Measurements from ENCODE around the gene EXOC1L.

EXOC1L gene, protein sequence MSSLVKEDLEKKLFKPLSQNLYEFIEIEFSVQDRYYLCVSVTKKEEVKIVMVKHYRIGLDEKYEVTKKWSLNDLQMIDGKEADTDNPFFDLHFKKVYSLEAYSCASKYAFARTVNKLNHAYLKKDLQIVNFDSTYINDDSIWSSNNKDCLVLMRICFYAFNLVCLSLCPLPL

DNA sequence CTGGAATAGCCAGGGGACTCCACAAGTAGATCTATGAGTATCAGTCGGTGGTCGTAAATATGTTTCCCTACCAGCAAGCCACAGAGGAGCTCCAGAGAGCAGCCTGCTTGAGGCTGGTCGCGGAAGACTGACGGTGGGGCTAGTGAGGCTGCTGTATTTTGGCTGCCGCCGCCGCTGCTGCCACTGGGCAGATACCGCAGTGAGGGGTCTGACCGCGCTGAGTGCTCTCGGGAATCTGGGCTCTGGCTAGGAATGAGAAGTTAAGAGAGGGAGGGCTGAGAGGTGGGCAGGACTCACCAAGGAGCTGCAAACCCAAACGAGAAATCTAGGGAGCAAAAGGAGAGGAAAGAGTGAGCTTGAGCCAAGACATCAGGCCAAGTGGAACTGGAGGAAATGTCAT, at the start of gene EXOC1L:
Gene EXOC1L (plus strand): TSS at position 157 of the 400 bp plus-strand sequence. CDS start 237 bp downstream, at position 394.
- no peaks in the 10 kb centered on the region for H3K4me1 ChIP-seq
- no peaks in the 10 kb centered on the region for H3K36me3 ChIP-seq
- no peak for TF ChIP-seq Cebpa-rat (IDR thresholded peaks at IDR 0.05)
- H3K27me3 ChIP-seq, result peaks cover 0 to 9% (median 0%) of the 10 kb centered on the region in 11 experiments; a peak in 4 of 22 replicates
- no peak within 1 kb of the TSS for H3K27ac ChIP-seq
- H3K4me2 ChIP-seq, result peak within 1 kb of the TSS in 1 of 11 experiments; percentile 19; a peak in 3 of 22 replicates
- no peak within 1 kb of the TSS for H3K4me3 ChIP-seq
- H4K20me1 ChIP-seq, result no peaks in the 10 kb centered on the region
- H3K9ac ChIP-seq, result no peak within 1 kb of the TSS
- H3K9me3 ChIP-seq (replicated peaks in 1 of 11), result peaks cover 0 to 25% (median 4%) of the 10 kb centered on the region in 11 experiments; a peak in 4 of 22 replicates

DNA sequence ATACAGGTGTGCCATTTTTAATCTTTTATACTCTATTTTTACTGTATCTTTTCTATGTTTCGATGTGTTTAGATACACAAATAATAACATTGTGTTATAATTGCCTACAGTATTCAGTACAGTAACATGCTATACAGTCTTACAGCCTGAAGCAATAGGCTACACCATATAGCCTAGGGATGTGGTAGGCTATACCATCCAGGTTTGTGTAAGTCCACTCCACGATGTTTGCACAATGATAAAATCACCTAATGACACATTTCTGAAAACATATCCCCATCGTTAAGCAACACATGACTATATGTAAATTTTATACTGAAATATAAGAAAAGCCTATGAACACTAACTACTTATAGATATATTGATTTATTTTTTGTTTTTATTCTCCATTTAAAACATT, 48.9 kb upstream of the EXOC1L start:
- H3K27ac ChIP-seq, result no peak overlapping the region
- no peak for TF ChIP-seq Cebpa-rat (IDR thresholded peaks at IDR 0.05)
- H3K4me1 ChIP-seq, result no peaks in the 10 kb centered on the region
- H4K20me1 ChIP-seq, result no peaks in the 10 kb centered on the region
- no peaks in the 10 kb centered on the region for H3K36me3 ChIP-seq
- H3K27me3 ChIP-seq, result no peaks in the 10 kb centered on the region
- no peak overlapping the region for H3K9ac ChIP-seq
- H3K4me2 ChIP-seq, result no peak overlapping the region
- H3K9me3 ChIP-seq (replicated peaks in 1 of 11), result no peaks in the 10 kb centered on the region
- no peak overlapping the region for H3K4me3 ChIP-seq

DNA sequence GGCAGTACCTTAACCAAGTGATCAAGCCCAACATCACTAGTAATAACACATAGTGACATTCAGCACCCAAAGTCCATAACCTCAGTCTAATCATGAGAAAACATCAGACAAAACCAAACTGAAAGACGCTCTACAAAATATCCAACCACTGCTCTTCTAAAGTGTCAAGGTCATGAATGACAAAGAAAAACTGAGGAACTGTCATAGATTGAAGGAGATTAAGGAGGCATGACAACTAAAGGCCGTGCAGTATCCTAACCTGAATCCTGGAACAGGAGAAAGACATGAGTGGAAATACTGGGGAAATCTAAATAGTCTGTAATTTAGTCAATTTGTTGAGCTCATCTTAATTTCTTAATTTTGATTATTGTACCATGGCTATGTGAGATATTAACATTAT, 38.2 kb upstream of the EXOC1L start:
- Histone ChIP-seq H3K9ac (no peak overlapping the region), H3K36me3 (no peaks in the 10 kb centered on the region), H3K9me3 (replicated peaks in 1 of 11) (0 out of 22 replicates have a peak, but pooled peaks cover 0 to 6% (median 0%) of the 10 kb centered on the region in 11 experiments), H4K20me1 (no peaks in the 10 kb centered on the region), H3K4me2 (no peak overlapping the region), H3K27me3 (no peaks in the 10 kb centered on the region), H3K27ac (no peak overlapping the region), H3K4me3 (no peak overlapping the region), H3K4me1 (no peaks in the 10 kb centered on the region)
- TF ChIP-seq Cebpa-rat (IDR thresholded peaks at IDR 0.05), result no peak

GRCh38 chr4:55781812-55782211, 37.8 kb upstream of the EXOC1L start:
- H3K36me3 ChIP-seq, result no peaks in the 10 kb centered on the region
- no peaks in the 10 kb centered on the region for H3K4me1 ChIP-seq
- no peak overlapping the region for H3K27ac ChIP-seq
- H3K27me3 ChIP-seq, result no peaks in the 10 kb centered on the region
- H3K9ac ChIP-seq, result no peak overlapping the region
- H4K20me1 ChIP-seq, result no peaks in the 10 kb centered on the region
- H3K4me2 ChIP-seq, result no peak overlapping the region
- 0 out of 22 replicates have a peak, but pooled peaks cover 0 to 3% (median 0%) of the 10 kb centered on the region in 11 experiments for H3K9me3 ChIP-seq (replicated peaks in 1 of 11)
- H3K4me3 ChIP-seq, result no peak overlapping the region
- TF ChIP-seq Cebpa-rat (IDR thresholded peaks at IDR 0.05), result no peak

DNA sequence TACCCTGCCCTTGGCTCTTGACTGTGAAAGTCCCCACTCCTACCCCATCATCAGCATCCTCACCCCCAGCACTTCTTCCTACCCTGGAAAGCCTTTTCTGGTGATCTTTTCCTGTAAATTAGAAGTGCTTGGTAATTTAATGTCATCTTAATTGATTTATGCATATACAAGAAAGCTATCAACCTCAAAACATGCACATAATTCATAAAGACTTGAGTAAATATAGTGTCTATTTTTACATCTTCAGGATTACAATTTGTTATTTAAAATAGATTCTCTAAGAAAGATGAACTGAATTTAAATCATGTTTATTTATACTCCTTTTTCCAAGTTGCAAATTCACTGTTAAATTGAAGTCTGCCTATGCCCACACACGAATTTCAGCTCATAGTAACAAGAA, 36.0 kb upstream of the EXOC1L start:
- no peaks in the 10 kb centered on the region for H3K9me3 ChIP-seq (replicated peaks in 1 of 11)
- no peak overlapping the region for H3K4me3 ChIP-seq
- H3K27ac ChIP-seq, result no peak overlapping the region
- H4K20me1 ChIP-seq, result no peaks in the 10 kb centered on the region
- TF ChIP-seq Cebpa-rat (IDR thresholded peaks at IDR 0.05), result no peak
- H3K36me3 ChIP-seq, result no peaks in the 10 kb centered on the region
- no peaks in the 10 kb centered on the region for H3K4me1 ChIP-seq
- no peaks in the 10 kb centered on the region for H3K27me3 ChIP-seq
- H3K4me2 ChIP-seq, result no peak overlapping the region
- no peak overlapping the region for H3K9ac ChIP-seq

DNA sequence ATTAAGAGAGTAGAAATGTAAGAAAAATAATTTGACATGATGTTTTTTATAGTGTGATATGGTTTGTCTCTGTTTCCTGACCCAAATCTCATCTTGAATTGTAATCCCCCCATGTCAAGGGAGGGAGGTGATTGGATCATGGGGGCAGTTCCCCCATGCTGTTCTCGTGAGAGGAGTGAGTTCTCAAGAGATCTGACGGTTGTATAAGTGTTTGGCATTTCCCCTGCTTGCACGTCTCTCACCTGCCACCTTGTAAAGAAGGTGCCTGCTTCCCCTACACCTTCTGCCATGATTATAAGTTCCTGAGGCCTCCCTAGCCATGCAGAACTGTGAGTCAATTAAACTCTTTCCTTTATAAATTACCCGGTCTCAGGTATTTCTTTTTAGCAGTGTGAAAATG, 34.8 kb upstream of the EXOC1L start:
- H3K9me3 ChIP-seq (replicated peaks in 1 of 11), result no peaks in the 10 kb centered on the region
- H3K36me3 ChIP-seq, result no peaks in the 10 kb centered on the region
- H3K9ac ChIP-seq, result no peak overlapping the region
- H3K27ac ChIP-seq, result no peak overlapping the region
- no peak for TF ChIP-seq Cebpa-rat (IDR thresholded peaks at IDR 0.05)
- no peaks in the 10 kb centered on the region for H4K20me1 ChIP-seq
- no peaks in the 10 kb centered on the region for H3K4me1 ChIP-seq
- no peak overlapping the region for H3K4me3 ChIP-seq
- H3K27me3 ChIP-seq, result no peaks in the 10 kb centered on the region
- no peak overlapping the region for H3K4me2 ChIP-seq

DNA sequence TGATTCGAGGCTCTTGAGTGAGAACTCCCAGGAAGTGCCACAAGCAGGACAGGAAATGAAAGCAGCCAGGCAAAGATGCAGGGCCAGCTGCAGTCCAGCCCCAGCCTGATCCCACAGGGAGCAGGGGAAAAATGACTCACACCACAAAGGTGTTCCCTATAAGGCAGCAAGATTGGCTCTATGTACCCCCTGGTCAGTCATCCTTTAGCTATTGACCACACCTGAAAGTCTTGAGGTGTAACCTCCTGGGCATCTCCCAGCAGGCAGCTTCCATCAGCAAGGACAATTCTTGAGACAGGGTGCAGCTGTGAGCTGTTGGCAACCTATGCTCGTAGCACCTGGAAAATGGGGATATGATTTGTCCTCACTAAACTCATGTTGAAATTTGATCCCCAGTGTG, 27.9 kb upstream of the EXOC1L start:
- Histone ChIP-seq H3K27me3 (no peaks in the 10 kb centered on the region), H4K20me1 (no peaks in the 10 kb centered on the region), H3K4me3 (no peak overlapping the region), H3K36me3 (no peaks in the 10 kb centered on the region), H3K4me1 (0 out of 20 replicates have a peak, but pooled peaks cover 0 to 4% (median 0%) of the 10 kb centered on the region in 10 experiments), H3K27ac (no peak overlapping the region), H3K4me2 (no peak overlapping the region), H3K9me3 (replicated peaks in 1 of 11) (peaks cover 0 to 13% (median 9%) of the 10 kb centered on the region in 11 experiments; a peak in 15 of 22 replicates), H3K9ac (no peak overlapping the region)
- TF ChIP-seq Cebpa-rat (IDR thresholded peaks at IDR 0.05), result no peak

GRCh38 chr4:55793479-55793878, 26.1 kb upstream of the EXOC1L start:
- H3K4me2 ChIP-seq, result no peak overlapping the region
- no peak overlapping the region for H3K9ac ChIP-seq
- H3K27ac ChIP-seq, result no peak overlapping the region
- H3K4me1 ChIP-seq, result 0 out of 20 replicates have a peak, but pooled peaks cover 0 to 4% (median 0%) of the 10 kb centered on the region in 10 experiments
- no peaks in the 10 kb centered on the region for H3K27me3 ChIP-seq
- no peaks in the 10 kb centered on the region for H4K20me1 ChIP-seq
- no peaks in the 10 kb centered on the region for H3K36me3 ChIP-seq
- H3K4me3 ChIP-seq, result no peak overlapping the region
- peaks cover 0 to 13% (median 9%) of the 10 kb centered on the region in 11 experiments; a peak in 15 of 22 replicates for H3K9me3 ChIP-seq (replicated peaks in 1 of 11)
- TF ChIP-seq Cebpa-rat (IDR thresholded peaks at IDR 0.05), result no peak

DNA sequence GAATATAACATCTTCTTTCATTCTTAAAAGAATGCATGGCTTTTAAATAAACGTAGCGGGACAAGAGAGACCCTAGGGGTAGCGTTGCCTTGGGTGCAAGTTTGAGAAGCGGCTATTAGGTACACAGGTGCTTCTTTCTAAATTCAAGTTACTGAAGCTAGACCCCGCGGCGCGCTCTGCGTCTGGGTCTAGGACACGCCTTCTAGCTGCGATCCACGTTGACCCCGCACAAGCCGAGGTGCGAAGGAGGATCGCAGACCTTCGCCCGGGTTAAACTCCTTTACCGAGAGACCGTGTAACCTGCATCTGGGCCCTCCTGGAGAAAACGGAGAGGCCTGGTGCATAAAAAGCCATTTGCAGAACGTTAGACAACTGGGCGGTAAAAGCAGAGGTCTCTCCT, 25.5 kb upstream of the EXOC1L start:
- H3K27ac ChIP-seq, result no peak overlapping the region

DNA sequence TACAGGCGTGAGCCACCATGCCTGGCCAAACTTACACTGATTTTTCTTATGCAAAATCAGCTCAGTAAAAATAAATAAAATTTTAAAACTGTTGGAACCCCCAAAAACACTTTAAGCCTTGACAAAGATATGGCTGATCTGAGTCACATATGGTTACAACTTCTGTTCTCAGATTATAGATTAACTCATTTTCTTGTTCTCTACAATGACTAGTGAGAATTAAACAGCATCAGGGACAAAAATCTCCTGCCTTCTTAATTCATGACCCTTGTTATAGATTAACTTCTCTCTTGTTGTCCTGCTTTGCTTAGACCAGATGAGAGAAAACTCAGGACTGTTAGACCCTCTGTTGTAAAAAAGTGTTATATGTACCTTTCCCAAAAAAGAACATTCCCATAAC, 24.2 kb upstream of the EXOC1L start:
- Histone ChIP-seq H3K9me3 (replicated peaks in 1 of 11) (peaks cover 0 to 13% (median 9%) of the 10 kb centered on the region in 11 experiments; a peak in 15 of 22 replicates), H3K4me1 (0 out of 20 replicates have a peak, but pooled peaks cover 0 to 4% (median 0%) of the 10 kb centered on the region in 10 experiments), H3K9ac (no peak overlapping the region), H3K4me2 (no peak overlapping the region), H3K36me3 (no peaks in the 10 kb centered on the region), H4K20me1 (no peaks in the 10 kb centered on the region), H3K27me3 (no peaks in the 10 kb centered on the region), H3K4me3 (no peak overlapping the region), H3K27ac (no peak overlapping the region)
- no peak for TF ChIP-seq Cebpa-rat (IDR thresholded peaks at IDR 0.05)

More for the DNA sequence above, 25.5 kb upstream of the EXOC1L start:
- no peaks in the 10 kb centered on the region for H4K20me1 ChIP-seq
- H3K9ac ChIP-seq, result no peak overlapping the region
- H3K4me1 ChIP-seq, result 0 out of 20 replicates have a peak, but pooled peaks cover 0 to 4% (median 0%) of the 10 kb centered on the region in 10 experiments
- no peak overlapping the region for H3K4me2 ChIP-seq
- peaks cover 0 to 13% (median 9%) of the 10 kb centered on the region in 11 experiments; a peak in 15 of 22 replicates for H3K9me3 ChIP-seq (replicated peaks in 1 of 11)
- no peaks in the 10 kb centered on the region for H3K27me3 ChIP-seq
- H3K4me3 ChIP-seq, result no peak overlapping the region
- no peak for TF ChIP-seq Cebpa-rat (IDR thresholded peaks at IDR 0.05)
- H3K36me3 ChIP-seq, result no peaks in the 10 kb centered on the region

Measured in BLaER1 treated with 17β-estradiol and CSF1 and Interleukin-3, amounts not matched to agents 10 nM and 100 nM (cell line).